IPS-18a (cell line): ENCODE data around the gene TTC34.
"Not testable (repeated sequence)": the region's sequence is repeated elsewhere in the genome, so short reads cannot be mapped to it uniquely, and the experiment has no call there.

Experiments
- H3K27ac ChIP-seq: one replicate; pipeline ENCODE4 v1.5.1; 2013; ENCODE audit warnings: low read length
- H3K27me3 ChIP-seq: one replicate; pipeline ENCODE4 v1.6.1; 2013; ENCODE audit warnings: mild to moderate bottlenecking, low read length; ENCODE audit not compliant: control insufficient read depth, insufficient read depth
- H3K36me3 ChIP-seq: one replicate; pipeline ENCODE4 v1.6.1; 2013; ENCODE audit warnings: low read depth, low read length; ENCODE audit not compliant: control insufficient read depth
- H3K4me1 ChIP-seq: one replicate; pipeline ENCODE4 v1.6.1; 2013; ENCODE audit warnings: low read depth, low read length; ENCODE audit not compliant: control insufficient read depth
- H3K4me3 ChIP-seq: one replicate; pipeline ENCODE4 v1.5.1; 2013; ENCODE audit warnings: low read length
- H3K9ac ChIP-seq: one replicate; pipeline ENCODE4 v1.6.1; 2013; ENCODE audit warnings: mild to moderate bottlenecking, low read length, moderate library complexity
- H3K9me3 ChIP-seq: one replicate; pipeline ENCODE4 v1.6.1; 2013; ENCODE audit warnings: low read depth, low read length; ENCODE audit not compliant: control insufficient read depth

Gene TTC34

GRCh38 chr1:2748626-2749025 lies 52.9 kb downstream of the TTC34 start:
- not testable (repeated sequence) for H3K4me3 ChIP-seq, H3K4me1 ChIP-seq, H3K9ac ChIP-seq, H3K27ac ChIP-seq, H3K27me3 ChIP-seq, H3K36me3 ChIP-seq, H3K9me3 ChIP-seq

GRCh38 chr1:2694796-2695195 lies 106.7 kb downstream of the TTC34 start:
- not testable (repeated sequence) for H3K9ac ChIP-seq, H3K9me3 ChIP-seq, H3K4me3 ChIP-seq, H3K4me1 ChIP-seq, H3K27me3 ChIP-seq, H3K27ac ChIP-seq, H3K36me3 ChIP-seq

- H3K36me3 ChIP-seq, H3K9me3 ChIP-seq, H3K4me3 ChIP-seq, H3K27ac ChIP-seq, H3K9ac ChIP-seq, H3K4me1 ChIP-seq, H3K27me3 ChIP-seq: not testable (repeated sequence)
Measured at GRCh38 chr1:2690180-2690579, 111.3 kb downstream of the TTC34 start.

GRCh38 chr1:2688336-2688665 lies 113.2 kb downstream of the TTC34 start:
- H3K27me3 ChIP-seq, H3K9me3 ChIP-seq: not testable (repeated sequence)

GRCh38 chr1:2687638-2688335 lies 113.7 kb downstream of the TTC34 start:
- not testable (repeated sequence) for H3K27ac ChIP-seq, H3K27me3 ChIP-seq, H3K9me3 ChIP-seq, H3K9ac ChIP-seq, H3K36me3 ChIP-seq, H3K4me3 ChIP-seq, H3K4me1 ChIP-seq

More at GRCh38 chr1:2688336-2688665, 113.2 kb downstream of the TTC34 start:
- H3K9ac ChIP-seq, H3K27ac ChIP-seq, H3K4me1 ChIP-seq, H3K36me3 ChIP-seq, H3K4me3 ChIP-seq: not testable (repeated sequence)

GRCh38 chr1:2687174-2687591 lies 114.3 kb downstream of the TTC34 start:
- H3K27ac ChIP-seq, H3K9ac ChIP-seq, H3K4me3 ChIP-seq, H3K9me3 ChIP-seq, H3K27me3 ChIP-seq, H3K36me3 ChIP-seq, H3K4me1 ChIP-seq: not testable (repeated sequence)

- not testable (repeated sequence) for H3K27me3 ChIP-seq, H3K27ac ChIP-seq, H3K36me3 ChIP-seq, H3K9ac ChIP-seq, H3K4me3 ChIP-seq, H3K9me3 ChIP-seq, H3K4me1 ChIP-seq
Measured at GRCh38 chr1:2686091-2686863, 115.2 kb downstream of the TTC34 start.

GRCh38 chr1:2685671-2686070 lies 115.8 kb downstream of the TTC34 start:
- not testable (repeated sequence) for H3K4me3 ChIP-seq, H3K36me3 ChIP-seq, H3K9me3 ChIP-seq

GRCh38 chr1:2684878-2685277 lies 116.6 kb downstream of the TTC34 start:
- H3K4me3 ChIP-seq, H3K9me3 ChIP-seq, H3K4me1 ChIP-seq, H3K27me3 ChIP-seq, H3K36me3 ChIP-seq, H3K9ac ChIP-seq, H3K27ac ChIP-seq: not testable (repeated sequence)

More at GRCh38 chr1:2685671-2686070, 115.8 kb downstream of the TTC34 start:
- H3K27me3 ChIP-seq, H3K9ac ChIP-seq, H3K4me1 ChIP-seq, H3K27ac ChIP-seq: not testable (repeated sequence)

- H3K36me3 ChIP-seq, H3K4me3 ChIP-seq, H3K9me3 ChIP-seq, H3K27ac ChIP-seq, H3K9ac ChIP-seq, H3K4me1 ChIP-seq, H3K27me3 ChIP-seq: not testable (repeated sequence)
Measured at GRCh38 chr1:2684000-2684399, 117.5 kb downstream of the TTC34 start.

GRCh38 chr1:2683321-2683741 lies 118.2 kb downstream of the TTC34 start:
- not testable (repeated sequence) for H3K27ac ChIP-seq, H3K9ac ChIP-seq, H3K36me3 ChIP-seq, H3K4me1 ChIP-seq, H3K4me3 ChIP-seq, H3K27me3 ChIP-seq, H3K9me3 ChIP-seq

GRCh38 chr1:2682879-2683278 lies 118.6 kb downstream of the TTC34 start:
- H3K4me1 ChIP-seq: not testable (repeated sequence)

More at GRCh38 chr1:2682879-2683278, 118.6 kb downstream of the TTC34 start:
- not testable (repeated sequence) for H3K4me3 ChIP-seq, H3K9ac ChIP-seq, H3K9me3 ChIP-seq, H3K27me3 ChIP-seq, H3K36me3 ChIP-seq, H3K27ac ChIP-seq
